Activated T-cell treated with anti-CD3 and anti-CD28 coated beads for 24 hours (primary cell): ENCODE measurements around the gene LGALS4.
"Not testable (repeated sequence)": the region's sequence is repeated elsewhere in the genome, so short reads cannot be mapped to it uniquely, and the experiment has no call there.

Experiments used
- DNase-seq: peaks from one replicate; pipeline ENCODE4 v3.0.0-alpha.2; 2020; ENCODE audit warnings: low read depth

Gene LGALS4

DNA sequence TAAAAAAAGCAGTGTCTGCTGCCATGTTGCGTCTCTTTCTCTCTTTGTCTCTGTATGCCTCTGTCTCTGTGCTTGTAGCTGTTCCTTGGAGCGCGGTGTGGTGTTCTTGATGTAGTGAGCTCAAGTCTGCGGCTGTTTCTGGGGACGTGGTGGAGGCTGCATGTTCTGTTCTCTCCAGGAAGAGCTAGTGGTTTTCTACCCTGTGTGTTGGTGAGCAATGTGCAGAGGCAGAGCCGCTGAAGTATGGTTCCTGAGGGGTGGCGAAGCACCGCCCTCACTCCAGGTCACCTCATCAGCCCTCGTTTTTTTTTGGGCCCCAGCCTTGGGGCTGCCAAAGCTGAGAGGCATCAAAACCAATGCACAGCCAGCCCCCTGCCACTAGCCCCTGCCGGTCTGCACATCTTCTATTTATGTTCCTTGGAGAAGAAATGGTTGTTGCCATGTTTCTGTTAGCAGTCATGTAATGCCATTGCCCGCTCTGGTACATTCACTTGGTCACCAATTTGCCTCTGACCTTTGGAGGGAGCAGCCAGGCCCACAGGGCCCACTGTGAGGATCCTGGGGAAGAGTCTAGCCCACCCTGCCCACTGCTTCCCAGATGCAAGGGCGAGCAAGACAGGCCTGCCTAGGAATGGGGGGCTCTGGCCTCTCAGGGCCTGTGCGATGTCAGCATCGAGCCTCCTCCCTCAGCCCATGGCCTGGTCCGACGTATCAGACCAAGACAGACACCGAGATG, 29.9 kb upstream of the LGALS4 start:
- DNase-seq = peak; percentile 46

DNA sequence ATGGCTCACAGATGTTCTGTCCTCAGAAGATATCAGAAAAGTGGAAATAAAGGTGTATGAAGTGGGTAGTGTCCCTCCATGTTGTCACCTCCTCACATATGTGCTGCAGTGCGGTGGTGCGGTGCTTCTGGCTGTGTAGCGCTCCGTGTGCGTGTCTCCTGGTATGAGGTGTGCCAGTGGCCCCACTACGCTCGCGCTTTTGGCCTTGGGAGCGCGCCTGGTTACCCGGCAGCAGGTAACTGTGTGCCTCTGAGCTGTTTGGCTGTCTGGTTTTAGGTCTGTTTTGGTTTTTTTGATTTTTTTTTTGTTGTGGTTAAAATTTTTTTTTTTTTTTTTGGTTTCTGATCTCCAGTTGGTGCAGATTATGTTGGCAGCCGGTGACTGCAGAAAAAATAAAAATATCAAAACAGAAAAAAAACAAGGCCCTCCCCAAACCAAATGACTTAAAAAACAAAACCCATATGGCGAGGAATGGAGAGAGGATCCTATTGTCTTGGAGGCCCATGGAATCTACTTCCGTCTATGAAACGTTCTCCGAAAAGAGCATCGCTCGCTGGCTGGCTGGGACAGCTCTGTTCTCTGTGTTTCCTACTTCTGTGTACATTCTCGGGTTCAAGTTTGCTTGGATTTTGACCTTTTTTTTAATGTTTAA, 29.2 kb upstream of the LGALS4 start:
- DNase-seq = no peak

DNA sequence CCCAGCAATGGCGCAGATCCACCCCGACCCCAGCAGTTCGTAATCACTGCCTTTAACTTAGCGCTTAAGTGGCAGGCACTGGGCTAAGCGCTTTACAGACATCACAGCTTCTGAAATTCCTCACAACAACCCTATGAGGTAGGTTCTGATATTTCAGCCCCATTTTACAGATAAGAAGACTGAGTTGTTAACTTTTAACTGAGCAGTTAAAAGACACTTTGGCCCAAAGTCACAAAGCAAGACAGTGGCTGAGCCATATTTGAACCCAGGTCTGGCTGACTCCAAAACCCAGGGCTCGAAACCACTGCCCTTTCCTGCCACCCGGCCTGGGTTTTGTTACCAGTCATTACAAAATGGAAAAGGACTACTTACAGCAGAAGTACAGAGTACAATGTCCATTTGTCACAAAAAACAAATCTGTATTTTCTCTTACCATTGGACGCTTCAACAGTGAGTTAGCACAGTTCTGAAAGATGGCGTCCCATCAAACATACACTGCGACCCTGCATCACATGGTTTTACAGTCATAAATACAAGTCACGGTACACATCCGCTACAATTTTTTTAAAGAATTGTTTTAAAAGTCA, 28.5 kb upstream of the LGALS4 start:
- DNase-seq = no peak

DNA sequence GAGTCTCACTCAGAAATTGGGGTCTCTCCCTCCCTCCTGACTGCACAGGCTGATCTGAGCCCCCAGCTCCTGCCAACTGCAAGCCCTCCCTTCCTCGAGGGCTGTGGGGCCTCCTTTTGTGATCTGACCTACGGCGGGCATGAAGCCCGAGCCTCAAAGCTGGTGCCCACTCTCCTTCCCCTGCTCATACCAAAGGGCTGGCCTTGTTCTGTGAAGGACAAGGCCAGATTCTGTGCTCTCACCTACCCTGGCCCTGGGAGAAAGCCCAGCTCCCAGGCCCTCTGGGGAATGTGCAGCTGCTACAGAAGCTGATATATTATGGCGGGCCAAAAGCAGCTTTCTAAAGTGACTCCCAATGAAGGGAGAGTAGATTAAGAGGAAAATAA, 27.8 kb upstream of the LGALS4 start:
- DNase-seq = no peak

- DNase-seq = no peak
These were observed 27.3 kb upstream of the LGALS4 start for GRCh38 chr19:38839816-38840582.

DNA sequence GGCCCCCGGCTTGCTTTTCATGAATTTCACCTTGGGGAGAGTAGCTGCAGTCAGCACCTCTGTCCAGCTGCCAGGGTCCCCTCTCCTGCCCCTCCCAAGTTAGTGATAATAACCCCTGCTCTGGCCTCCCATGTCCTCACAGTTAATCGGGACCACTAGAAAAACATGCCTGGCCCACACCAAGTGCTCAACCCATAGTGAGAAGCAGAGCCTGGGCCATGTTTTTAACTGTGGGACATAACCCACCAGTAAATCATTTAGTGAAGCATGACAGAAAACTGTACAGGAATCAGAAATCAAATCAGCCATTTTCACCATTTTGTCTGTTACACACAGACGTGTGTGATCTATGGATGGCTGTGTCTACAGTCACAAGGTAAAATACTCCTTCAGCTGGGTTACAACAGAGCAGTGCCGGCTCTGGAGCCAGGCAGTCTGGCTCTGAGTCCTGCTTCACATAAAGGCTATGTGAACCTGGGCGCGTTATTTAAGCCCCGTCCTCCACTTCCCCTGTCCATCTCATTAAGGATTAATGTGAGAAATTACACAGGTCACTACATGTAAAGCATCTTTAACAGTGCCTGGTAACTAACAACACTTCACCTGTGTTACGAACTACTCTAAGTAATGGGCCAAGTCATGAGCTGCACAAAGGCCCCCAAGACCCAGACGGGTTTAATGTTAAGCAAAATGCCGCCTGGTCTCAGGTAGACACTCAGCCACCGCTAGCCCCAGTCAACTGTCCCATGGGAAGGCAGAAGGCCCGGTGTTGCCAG, 26.4 kb upstream of the LGALS4 start:
- DNase-seq = no peak

DNA sequence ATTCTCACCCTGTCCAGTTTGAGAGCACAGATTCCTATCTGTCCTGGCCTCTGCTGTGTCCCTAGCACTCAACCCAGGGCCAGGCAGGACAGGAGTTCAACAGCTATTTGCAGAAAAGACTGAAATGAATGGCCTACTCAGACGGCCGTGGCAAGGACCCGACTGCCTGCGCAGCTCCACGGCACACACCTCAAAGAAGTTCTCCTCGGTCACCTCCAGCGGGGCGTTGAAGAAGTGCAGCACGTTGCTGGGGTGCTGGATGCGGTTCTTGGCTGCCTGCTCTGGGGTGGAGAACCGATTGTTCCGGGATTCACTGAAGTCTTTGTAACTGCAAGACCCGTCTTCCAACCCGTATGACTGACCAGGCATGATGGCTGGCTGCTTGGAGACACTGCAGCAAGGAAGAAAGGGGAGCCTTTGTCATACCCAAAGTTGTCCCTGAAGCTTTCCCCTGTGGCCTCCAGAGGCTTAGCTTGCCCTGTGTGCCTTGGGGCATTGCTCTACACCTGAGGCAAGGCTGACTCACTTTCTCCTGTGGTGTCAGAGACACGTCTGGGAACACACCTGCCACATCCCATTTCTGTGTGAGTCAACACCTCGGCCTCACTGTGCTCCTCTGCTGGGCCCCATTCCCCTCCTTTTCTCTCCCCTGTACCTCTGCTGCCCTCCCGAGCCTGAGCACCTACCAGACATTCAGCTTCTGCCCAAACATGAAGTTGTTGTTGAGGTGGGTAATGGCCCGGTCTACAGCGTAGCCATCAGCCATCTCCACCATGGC, 25.7 kb upstream of the LGALS4 start:
- DNase-seq = peak; percentile 63

DNA sequence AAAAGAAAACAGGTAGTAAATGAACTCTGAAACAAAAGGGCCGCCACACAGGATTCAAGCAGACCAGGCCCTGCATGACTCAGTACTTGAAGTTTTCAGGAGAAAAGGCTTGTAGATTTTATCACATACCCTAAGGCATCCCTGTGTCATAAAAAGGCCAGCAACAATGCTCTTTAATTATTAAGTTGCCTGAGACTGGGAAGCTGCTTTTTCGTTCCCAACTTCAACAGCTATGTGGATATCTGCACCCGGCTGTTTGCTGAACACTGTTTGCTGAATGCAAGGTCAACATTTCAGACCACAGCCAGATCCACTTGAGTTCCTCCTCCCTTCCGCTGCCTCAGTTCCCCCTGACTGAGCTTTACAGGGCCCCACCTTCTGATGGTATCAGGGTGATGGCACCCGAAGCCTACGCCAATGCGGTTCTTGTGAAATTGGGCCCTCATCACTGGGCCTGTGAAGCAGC, 24.9 kb upstream of the LGALS4 start:
- DNase-seq = no peak

- no peak for DNase-seq
These were observed 24.4 kb upstream of the LGALS4 start for GRCh38 chr19:38836983-38837626.

GRCh38 chr19:38836159-38836982, 23.6 kb upstream of the LGALS4 start:
- no peak for DNase-seq

DNA sequence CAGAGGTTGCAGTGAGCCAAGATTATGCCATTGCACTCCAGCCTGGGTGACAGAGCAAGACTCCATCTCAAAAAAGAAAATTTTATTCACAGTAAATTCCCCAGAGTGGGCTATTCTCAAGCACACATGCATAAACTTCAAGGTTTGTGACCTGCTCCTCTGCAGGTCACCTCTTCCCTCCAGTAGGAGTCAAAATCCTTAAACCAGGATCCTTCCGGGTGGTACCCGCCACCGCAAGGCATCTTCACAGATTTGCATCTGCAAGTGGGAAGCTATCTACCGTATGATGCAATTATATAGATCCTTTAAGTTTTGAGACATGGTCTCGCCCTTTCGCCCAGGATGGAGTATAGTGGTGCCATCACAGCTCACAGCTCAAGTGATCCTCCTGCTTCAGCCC, 21.8 kb upstream of the LGALS4 start:
- DNase-seq = no peak

- no peak for DNase-seq
These were observed 21.4 kb upstream of the LGALS4 start for GRCh38 chr19:38834104-38834490.

- no peak for DNase-seq
These were observed 20.3 kb upstream of the LGALS4 start for GRCh38 chr19:38833092-38833425.

DNA sequence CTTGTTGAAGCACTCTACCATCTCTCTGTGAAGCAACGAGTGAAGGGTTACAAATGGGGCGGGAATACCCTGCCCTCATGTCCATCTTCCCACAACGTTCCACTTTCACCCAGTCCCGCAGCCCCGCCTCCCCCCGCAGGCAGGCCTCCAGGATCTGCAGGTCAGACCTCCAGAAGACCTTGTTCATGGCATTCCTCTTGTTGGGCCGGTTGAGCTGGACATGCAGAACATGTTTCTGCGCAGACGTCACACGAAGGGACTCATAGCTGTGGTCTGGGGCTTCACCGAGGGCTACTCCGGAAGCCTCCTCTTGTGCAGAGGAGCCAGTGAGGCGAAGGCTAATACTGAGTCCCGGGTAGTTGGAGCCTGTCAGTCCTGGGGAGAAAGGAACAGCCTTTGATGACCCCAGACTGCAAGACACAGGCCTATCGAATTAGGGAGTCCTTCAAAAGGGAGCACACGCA, 18.4 kb upstream of the LGALS4 start:
- no peak for DNase-seq

DNA sequence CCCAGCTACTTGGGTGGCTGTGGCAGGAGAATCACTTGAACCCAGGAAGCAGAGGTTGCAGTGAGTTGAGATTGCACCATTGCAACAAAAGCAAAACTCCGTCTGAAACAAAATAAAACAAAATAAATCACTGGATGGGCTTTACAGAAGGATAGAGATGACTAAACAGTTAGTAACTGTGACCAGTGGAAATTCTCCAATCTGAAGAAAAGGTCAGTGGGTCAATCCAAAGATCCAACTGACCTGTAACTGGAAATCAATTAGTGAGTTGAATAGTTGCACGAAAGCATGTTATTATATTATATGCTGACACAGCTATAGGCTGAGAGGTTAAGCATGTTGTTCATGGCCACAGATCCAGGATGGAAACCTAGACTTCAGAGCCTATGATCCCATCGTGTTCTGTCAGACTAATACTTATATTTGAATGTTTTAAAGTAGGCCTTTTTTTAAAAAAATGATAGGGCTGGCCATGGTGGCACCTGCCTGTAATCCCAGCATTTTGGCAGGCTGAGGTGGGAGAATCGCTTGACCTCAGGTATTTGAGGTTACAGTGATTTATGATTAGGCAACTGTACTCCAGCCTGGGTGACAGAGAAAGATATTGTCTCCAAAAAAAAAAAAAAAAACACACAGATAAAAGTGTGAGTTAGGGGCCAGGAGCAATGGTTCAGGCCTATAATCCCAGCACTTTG, 17.4 kb upstream of the LGALS4 start:
- DNase-seq = no peak

DNA sequence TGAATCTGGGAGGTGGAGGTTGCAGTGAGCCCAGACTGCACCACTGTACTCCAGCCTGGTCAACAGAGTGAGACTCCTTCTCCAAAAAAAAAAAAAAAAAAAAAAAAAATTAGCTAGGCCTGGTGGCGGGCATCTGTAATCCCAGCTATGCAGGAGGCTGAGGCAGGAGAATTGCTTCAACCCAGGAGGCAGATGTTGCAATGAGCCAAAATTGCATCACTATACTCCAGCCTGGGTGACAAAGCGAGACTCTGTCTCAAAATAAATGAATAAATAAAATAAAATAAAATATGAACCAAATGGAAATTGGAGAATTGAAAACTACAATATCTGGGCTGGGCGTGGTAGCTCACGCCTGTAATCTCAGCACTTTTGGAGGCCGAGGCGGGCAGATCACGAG, 16.5 kb upstream of the LGALS4 start:
- not testable (repeated sequence) for DNase-seq

GRCh38 chr19:38826856-38827551, 14.3 kb upstream of the LGALS4 start:
- no peak for DNase-seq

DNA sequence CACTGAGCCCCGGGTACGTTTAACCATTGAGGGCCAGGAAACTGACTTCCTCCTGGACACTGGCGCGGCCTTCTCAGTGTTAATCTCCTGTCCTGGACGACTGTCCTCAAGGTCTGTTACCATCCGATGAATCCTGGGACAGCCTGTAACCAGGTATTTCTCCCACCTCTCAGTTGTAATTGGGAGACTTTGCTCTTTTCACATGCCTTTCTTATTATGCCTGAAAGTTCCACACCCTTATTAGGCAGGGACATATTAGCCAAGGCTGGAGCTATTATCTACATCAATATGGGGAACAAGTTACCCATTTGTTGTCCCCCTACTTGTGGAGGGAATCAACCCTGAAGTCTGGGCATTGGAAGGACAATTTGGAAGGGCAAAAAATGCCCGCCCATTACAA, 13.2 kb upstream of the LGALS4 start:
- DNase-seq = not testable (repeated sequence)
